Adrenal gland (tissue), 12 donors: ENCODE measurements around the gene ANK3. TPM values are rescaled to one million over a fixed set of nuclear protein-coding genes. Genes with fewer than 3 reads are reported as not detected.

Source experiments
- DNase-seq, 7 donors: peaks; one replicate each; pipeline ENCODE4 v3.0.0-alpha.2; 2019 to 2020
- H3K27ac ChIP-seq, 5 donors: fragments of 200-600 bp; sonication (generic) in 4 of 5; 1 replicate in 3 of 5; 2 replicates in 2 of 5; pipeline versions ENCODE4 v1.5.1 to v1.8.0; 2016 to 2020; ENCODE audit warnings: mild to moderate bottlenecking in 1 of 5
- H3K27me3 ChIP-seq: fragments of 200-600 bp; 2 replicates; pipeline ENCODE4 v1.8.0; 2021
- H3K36me3 ChIP-seq, 2 donors: fragments of 200-600 bp; replicated peaks in 1 of 2; 1 replicate in 1 of 2; 2 replicates in 1 of 2; pipeline versions ENCODE4 v1.5.1 to v1.8.0; 2018 to 2022
- H3K4me1 ChIP-seq, 2 donors: fragments of 200-600 bp; replicated peaks in 1 of 2; 1 replicate in 1 of 2; 2 replicates in 1 of 2; pipeline versions ENCODE4 v1.5.1 to v1.8.0; 2018 to 2021
- H3K4me3 ChIP-seq, 4 donors: fragments of 200-600 bp; sonication (generic) in 3 of 4; one replicate each; pipeline ENCODE4 v1.5.1; 2016 to 2018
- H3K9me3 ChIP-seq, 3 donors: fragments of 200-600 bp; sonication (generic) in 1 of 3; replicated peaks in 1 of 3; 1 replicate in 2 of 3; 2 replicates in 1 of 3; pipeline versions ENCODE4 v1.5.1 to v1.8.0; 2016 to 2021
- CTCF ChIP-seq, 6 experiments: fragments of 450-650 bp in 4 of 6; fragments of 200-600 bp in 2 of 6; sonication (generic) in 1 of 6; IDR thresholded peaks; 1 replicate in 5 of 6; 2 replicates in 1 of 6; pipeline versions ENCODE4 v1.5.1 to v1.8.0; 2016 to 2021; ENCODE audit warnings: antibody characterized with exemption in 6 of 6, mild to moderate bottlenecking in 2 of 6, moderate library complexity in 1 of 6
- POLR2A ChIP-seq, 2 donors: fragments of 450-650 bp; IDR thresholded peaks; one replicate each; pipeline ENCODE4 v1.6.1; 2017; ENCODE audit warnings: antibody characterized with exemption in 2 of 2, mild to moderate bottlenecking in 2 of 2, moderate library complexity in 1 of 2
- WGBS, 4 donors: extraction: QIAGEN DNeasy Blood & Tissue Kit in 2 of 4; methylation state at CpG; one replicate each; pipeline versions ENCODE4 v1.1.5 to v1.1.7; 2013 to 2017; 5-methylcytosine and 5-hydroxymethylcytosine counted together
- intact Hi-C, 2 donors: fragments of 100-400 bp; cut with DNase I; formaldehyde crosslinking; loops; one replicate each; pipeline versions ENCODE4 v1.14.1 to v1.15.0; 2022 to 2023
- polyA plus RNA-seq, 3 donors: library from polyadenylated mRNA; stranded (reverse); fragments of 200-250 nt in 2 of 3; fragments of 350-450 nt in 1 of 3; fragmentation: Illumina TruSeq in 1 of 3; extraction: RNeasy Lipid Tissue Mini Kit (QIAGEN cat#74804) in 1 of 3; gene quantifications; one replicate each; pipeline ENCODE4 v1.2.3, GENCODE V29; 2013 to 2014
- total RNA-seq, 9 donors: library from RNA; depleted of rRNA in 4 of 9; stranded (reverse); fragments of >200 nt in 4 of 9; fragments of 120-200 nt in 1 of 9; fragmentation: NEBNext Ultra II Directional in 1 of 9; extraction: Animal tissue kit (Norgen Biotek cat#: 25700) in 1 of 9; gene quantifications; one replicate each; pipeline versions ENCODE4 v1.1.0 to v1.2.4, GENCODE V29; 2013 to 2023
- donor health status: healthy with polysubstance abuse.
- donor health status: Bipolar disorder and iron deficiency.
- donor health status: DM: yes; HTN: yes; CAD: no.
- donor health status: DM: no; HTN: no; CAD: no.
- donor health status: DM: no; HTN: no; CAD: no.
- donor health status: DM: yes; HTN: yes; CAD: no.

ANK3 gene
- total and polyA plus RNA-seq, 12 donors: 2.6 to 48.1 (median 15.2) TPM

GRCh38 chr10:60098677-60099601 is 290.7 kb downstream of the ANK3 start:
- Histone ChIP-seq H3K4me3 (no peak overlapping the region), H3K4me1 (no peaks in the 10 kb centered on the region), H3K27ac (no peak overlapping the region), H3K27me3 (no peaks in the 10 kb centered on the region), H3K9me3 (no peaks in the 10 kb centered on the region), H3K36me3 (no peaks in the 10 kb centered on the region)
- DNase-seq: no peak
- TF ChIP-seq POLR2A (IDR thresholded peaks at IDR 0.05) (no peak), CTCF (IDR thresholded peaks at IDR 0.05) (peak in 1 of 6 experiments; percentile 16)
- WGBS, 4 donors: 49 to 65% (median 61%) methylated on average over 4 of the region's 4 CpGs
- intact Hi-C loops: no loop called here

- no peak for DNase-seq
- no peak for TF ChIP-seq CTCF (IDR thresholded peaks at IDR 0.05)
- no peak for TF ChIP-seq POLR2A (IDR thresholded peaks at IDR 0.05)
- Histone ChIP-seq H3K27ac (no peak overlapping the region), H3K9me3 (no peaks in the 10 kb centered on the region), H3K4me1 (no peaks in the 10 kb centered on the region), H3K4me3 (no peak overlapping the region), H3K27me3 (no peaks in the 10 kb centered on the region), H3K36me3 (no peaks in the 10 kb centered on the region)
- 67 to 75% (median 71%) methylated on average over 5 of the region's 5 CpGs for WGBS, 4 donors
- intact Hi-C loops: no loop called here
Measured at GRCh38 chr10:60096761-60097513, 292.7 kb downstream of the ANK3 start.

GRCh38 chr10:60093317-60093716 is 296.4 kb downstream of the ANK3 start:
- no peaks in the 10 kb centered on the region for H3K9me3 ChIP-seq
- no peak for TF ChIP-seq POLR2A (IDR thresholded peaks at IDR 0.05)
- TF ChIP-seq CTCF (IDR thresholded peaks at IDR 0.05): no peak
- H3K4me3 ChIP-seq: no peak overlapping the region
- intact Hi-C loops: no loop called here
- no peak overlapping the region for H3K27ac ChIP-seq
- no peaks in the 10 kb centered on the region for H3K4me1 ChIP-seq
- 74 to 86% (median 77%) methylated on average over 3 of the region's 3 CpGs for whole genome bisulfite sequencing, 4 donors
- no peaks in the 10 kb centered on the region for H3K36me3 ChIP-seq
- no peaks in the 10 kb centered on the region for H3K27me3 ChIP-seq
- no peak for DNase-seq

GRCh38 chr10:60086862-60087261 is 302.8 kb downstream of the ANK3 start:
- no peaks in the 10 kb centered on the region for H3K27me3 ChIP-seq
- no peaks in the 10 kb centered on the region for H3K4me1 ChIP-seq
- no peak for DNase-seq
- WGBS, 4 donors: 54 to 70% (median 66%) methylated on average over 2 of the region's 2 CpGs
- no peak overlapping the region for H3K27ac ChIP-seq
- intact Hi-C loops: no loop called here
- H3K36me3 ChIP-seq: no peaks in the 10 kb centered on the region
- no peak overlapping the region for H3K4me3 ChIP-seq
- TF ChIP-seq POLR2A (IDR thresholded peaks at IDR 0.05): no peak
- TF ChIP-seq CTCF (IDR thresholded peaks at IDR 0.05): no peak
- no peaks in the 10 kb centered on the region for H3K9me3 ChIP-seq
